HL-60 (cell line): ENCODE results near the gene ZBTB5.

Experiments used
- CTCF ChIP-seq: IDR thresholded peaks from one replicate; pipeline ENCODE4 v1.5.1; 2011; ENCODE audit warnings: low read length, control low read depth, inconsistent platforms; ENCODE audit not compliant: insufficient read depth
- POLR2AphosphoS5 ChIP-seq: IDR thresholded peaks from 2 replicates; pipeline ENCODE4 v1.6.1; 2012; ENCODE audit warnings: low read depth
- REST ChIP-seq: IDR thresholded peaks from 2 replicates; pipeline ENCODE4 v1.6.1; 2012; ENCODE audit warnings: low read depth; ENCODE audit not compliant: insufficient replicate concordance

- TF ChIP-seq CTCF, result no peak
- no peak for TF ChIP-seq POLR2AphosphoS5
- TF ChIP-seq REST, result no peak
These were observed 38.5 kb upstream of the ZBTB5 start for GRCh38 chr9:37503736-37504135.
